Fibroblast of upper back skin (primary cell): ENCODE results near the gene ARL16.
A peak's percentile ranks its signal among the peaks of the same experiment; 100 is the strongest.

Source experiments
- DNase-seq: peaks from one replicate; pipeline ENCODE4 v3.0.0-alpha.2; 2013

Gene ARL16, protein sequence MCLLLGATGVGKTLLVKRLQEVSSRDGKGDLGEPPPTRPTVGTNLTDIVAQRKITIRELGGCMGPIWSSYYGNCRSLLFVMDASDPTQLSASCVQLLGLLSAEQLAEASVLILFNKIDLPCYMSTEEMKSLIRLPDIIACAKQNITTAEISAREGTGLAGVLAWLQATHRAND

DNA sequence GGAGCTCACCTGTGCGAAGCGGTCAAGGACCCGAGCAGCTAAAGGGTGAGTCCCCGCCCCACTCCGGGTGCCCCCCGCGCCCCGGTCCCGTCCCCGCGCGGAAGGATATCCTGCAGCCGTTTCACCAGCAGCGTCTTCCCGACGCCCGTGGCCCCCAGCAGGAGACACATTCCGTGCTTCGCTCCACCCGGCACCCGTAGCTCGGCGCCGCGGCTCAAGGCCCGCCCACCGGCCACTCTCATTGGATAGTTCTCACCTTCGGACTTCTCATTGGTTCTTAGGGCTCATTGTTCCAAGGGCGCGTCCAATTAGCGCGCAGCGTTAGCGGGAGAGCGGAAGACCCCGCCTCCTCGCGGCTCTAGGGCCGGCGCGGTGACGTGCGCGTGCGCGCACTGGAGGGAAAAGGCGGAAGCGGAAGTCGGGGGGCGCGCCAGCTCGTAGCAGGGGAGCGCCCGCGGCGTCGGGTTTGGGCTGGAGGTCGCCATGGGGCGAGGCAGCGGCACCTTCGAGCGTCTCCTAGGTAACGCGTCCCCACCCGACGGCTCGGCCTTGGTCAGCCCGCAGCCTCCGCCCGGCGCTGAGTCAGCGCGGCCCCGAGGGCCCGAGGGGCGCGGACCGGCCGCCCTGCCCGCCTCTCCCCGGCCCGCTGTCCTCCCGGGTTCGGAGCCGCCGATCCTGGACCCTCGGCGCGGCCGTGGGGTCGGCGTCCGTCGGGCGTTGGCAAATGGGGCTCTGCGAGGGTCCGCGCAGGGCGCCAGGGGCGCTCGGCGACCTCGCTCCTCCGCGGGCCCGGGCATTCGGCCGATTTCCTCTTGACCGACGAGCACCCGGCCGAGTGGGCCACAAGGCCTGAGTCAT is at the start of gene ARL16, which contains the start of gene HGS:
Gene ARL16 (minus strand): TSS at position 214 of the 858 bp plus-strand sequence. CDS start 44 bp downstream, at position 170.
Gene HGS (plus strand): TSS at position 428 of the 858 bp plus-strand sequence. CDS start 56 bp downstream, at position 484.
- DNase-seq, result peak; percentile 99

DNA sequence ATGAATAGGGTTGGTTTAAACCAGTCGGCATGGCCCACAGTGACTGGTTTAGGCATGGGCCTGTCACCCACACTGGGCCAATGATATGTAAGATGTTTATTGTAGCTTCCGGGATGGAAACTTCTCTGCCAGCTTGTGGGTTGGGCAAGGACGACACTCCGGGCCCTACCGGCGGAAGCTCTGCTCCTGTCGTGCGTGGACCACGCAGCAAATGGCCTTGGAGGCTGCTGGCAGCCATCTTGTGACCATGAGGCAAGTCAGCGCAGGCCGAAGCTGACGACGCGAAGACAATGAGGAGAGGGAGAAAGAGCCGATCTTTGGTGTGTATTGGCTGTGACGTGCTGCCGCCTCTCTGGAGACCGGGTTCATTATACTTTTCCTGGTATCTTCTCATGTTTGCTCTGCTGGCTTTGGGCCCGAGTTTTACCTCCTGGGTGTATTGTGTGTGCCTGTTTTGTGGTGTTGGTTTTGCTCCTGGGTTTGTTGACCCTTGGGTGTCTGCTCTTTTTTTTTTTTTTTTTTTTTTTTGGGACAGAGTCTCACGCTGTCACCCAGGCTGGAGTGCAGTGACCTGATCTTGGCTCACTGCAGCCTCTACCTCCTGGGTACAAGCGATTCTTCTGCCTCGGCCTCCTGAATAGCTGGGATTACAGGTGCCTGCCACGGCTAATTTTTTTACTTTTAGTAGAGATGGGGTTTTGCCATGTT is 43.9 kb upstream of the ARL16 start:
- no peak for DNase-seq

DNA sequence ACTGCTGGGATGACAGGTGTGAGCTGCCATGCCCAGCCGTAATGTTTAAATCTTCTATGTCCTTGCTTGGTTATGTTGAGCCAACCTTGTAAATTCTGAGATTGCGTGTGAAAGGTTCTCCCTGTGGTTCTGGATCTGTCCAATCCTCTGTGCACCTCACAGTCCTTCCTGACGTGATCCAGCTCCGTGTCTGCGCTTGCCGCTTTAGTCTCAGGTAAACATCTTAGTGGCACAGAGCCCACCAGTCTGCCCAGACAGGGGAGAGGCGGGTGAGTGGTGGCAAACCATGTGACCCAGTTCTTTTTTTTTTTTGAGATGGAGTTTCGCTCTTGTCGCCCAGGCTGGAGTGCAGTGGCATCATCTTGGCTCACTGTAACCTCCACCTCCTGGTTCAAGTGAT is 42.4 kb upstream of the ARL16 start:
- no peak for DNase-seq

DNA sequence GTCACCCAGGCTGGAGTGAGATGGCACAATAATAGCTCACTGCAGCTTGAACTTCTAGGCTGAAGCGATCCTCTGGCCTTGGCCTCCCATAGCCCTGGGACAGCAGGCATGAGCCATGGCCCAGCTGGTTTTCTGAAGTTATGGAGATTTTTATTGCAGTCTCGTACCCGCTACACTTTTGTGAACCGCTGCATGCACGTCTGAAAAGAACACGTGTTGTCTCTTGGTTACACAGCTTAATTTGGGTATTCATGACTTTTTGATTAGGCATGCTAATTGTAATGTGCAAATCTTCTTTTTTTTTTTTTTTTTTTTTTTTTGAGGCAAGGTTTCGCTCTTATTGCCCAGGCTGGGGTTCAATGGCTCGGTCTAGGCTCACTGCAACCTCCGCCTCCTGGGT is 41.8 kb upstream of the ARL16 start:
- DNase-seq, result no peak

DNA sequence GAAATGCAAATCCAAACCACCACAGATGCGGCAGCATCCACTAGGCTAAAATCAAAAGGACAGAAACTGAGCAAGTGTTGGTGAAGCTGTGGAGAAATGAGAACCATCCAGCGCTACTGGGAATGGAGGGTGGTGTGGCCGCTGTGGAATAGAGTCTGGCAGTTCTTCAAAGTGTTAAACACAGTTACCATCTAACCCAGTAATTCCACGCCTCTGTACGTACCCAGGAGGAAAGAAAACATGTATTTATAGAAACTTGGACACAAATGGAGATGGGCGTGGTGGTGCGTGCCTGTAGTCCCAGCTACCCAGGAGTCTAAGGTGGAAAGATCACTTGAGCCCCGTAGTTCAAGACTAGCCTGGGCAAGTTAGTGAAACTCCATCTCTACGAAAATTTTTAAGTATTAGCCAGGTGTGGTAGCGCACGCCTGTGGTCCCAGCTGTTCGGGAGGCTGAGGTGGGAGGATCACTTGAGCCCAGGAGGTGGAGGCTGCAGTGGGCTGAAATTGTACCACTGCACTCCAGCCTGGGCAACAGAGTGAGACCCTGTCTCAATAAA is 40.1 kb upstream of the ARL16 start:
- DNase-seq, result no peak

DNA sequence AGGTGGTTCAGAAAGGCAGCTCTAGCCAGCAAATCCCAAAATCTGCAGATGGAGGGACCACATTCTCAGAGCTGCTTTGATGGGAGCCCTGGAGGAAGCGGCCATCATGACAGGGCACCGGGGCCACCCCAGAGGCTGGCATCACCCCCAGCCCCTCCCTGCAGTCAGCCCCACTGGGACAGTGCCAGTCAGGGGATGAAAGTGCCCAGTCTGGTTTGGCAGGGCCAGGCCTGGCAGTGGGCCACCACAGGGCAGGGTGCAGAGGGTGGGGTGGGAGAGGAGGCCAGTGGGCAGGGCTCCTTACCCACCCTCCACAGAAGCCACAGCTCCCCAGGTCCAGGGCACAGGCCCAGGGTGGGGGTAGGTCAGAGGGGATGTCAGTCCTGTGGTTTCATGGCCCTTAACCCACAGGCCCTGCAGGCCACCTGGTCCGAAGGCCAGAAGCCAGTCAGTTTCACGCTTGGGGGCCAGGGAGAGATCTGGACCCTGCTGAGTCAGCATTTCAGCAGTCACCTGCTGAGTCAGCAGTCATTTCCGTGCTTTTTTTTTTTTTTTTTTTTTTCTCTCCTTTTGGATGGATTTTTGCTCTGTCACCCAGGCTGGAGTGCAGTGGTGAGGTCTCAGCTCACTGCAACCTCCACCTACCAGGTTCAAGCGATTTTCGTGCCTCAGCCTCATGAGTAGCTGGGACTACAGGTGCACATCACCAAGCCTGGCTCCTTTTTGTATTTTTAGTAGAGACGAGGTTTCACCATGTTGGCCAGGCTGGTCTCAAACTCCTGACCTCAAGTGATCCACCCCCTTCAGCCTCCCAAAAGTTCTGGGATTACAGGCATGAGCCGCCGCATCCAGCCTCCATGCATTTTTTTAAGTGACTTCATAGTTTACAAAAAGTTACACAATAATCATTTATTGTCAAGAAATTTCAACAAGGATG is 38.9 kb upstream of the ARL16 start:
- peak; percentile 41 for DNase-seq

DNA sequence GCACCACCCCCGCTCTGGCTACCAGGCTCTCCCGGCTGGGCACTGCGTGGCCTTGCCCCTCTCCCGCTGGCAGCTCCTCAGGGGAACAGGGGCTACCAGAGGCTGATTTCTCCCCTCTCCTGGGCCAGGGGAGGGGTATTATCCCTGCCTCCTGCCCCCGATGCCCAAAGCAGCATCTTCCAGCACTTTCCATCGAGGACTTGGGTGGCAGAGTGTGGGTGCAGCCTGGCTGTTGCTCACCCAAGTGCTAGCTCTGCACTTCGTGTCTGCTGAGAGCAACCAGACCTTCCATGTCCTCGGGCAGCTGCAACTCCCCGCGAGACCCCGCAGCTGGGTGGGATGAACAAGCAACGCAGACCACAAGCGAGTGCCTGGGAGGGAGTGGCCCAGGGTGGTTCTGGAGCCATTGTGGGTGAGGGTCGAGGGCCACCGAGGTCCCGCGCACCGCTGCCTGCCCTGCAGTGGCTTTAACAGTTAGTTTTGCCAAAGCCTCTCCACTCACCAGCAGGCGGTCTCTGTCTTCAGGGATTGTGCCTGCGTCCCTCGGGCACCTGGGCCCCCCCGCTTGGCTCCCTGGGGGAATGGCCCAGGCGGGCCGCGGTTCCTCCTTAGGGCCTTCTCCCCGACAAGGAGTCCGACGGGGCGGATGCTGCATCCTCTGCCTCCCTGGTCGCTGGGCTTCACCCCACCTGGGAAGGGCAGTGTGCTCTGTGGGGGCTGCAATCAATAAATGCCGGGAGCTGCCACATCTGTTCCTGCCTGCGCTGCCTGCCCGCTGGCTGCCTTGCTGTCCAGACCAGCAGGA is 36.9 kb upstream of the ARL16 start:
- no peak for DNase-seq

DNA sequence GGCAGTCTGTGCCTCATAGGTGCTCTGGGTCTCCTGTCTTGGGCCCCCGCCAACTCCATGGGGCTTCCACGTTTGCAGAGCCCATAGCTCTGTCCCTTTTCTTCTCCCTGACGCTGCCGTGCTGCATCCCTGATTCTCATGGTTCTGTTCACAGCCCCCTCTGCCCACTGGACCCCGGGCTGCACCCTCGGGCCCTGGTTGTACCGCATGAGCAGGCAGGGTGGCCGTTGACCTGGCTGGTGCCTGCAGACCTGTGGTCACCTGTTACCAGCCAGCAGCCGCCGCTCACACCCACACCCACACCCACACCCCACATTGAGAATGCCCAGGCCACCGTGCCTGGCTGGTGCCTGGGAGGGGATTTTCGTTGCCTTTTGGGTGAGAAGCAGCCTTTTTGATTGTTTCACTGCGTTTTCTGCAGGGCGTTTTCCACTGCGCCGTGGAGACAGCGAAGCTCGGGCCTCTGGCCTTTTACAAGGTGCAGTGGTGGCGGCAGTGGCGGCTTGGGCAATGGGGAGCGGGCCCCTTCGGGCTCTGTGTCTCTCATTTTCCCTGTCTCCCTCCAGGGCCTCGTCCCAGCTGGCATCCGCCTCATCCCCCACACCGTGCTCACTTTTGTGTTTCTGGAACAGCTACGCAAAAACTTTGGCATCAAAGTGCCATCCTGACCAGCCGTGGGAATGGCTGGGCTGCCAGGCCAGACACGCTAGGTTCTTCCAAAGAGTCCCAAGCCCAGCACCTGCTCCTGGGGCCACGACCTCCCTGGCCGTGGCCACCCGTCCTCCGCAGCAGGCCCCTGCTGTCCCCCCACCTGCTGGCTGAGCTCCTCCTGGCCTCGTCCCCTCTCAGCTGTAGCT is 36.0 kb upstream of the ARL16 start:
- DNase-seq, result no peak

DNA sequence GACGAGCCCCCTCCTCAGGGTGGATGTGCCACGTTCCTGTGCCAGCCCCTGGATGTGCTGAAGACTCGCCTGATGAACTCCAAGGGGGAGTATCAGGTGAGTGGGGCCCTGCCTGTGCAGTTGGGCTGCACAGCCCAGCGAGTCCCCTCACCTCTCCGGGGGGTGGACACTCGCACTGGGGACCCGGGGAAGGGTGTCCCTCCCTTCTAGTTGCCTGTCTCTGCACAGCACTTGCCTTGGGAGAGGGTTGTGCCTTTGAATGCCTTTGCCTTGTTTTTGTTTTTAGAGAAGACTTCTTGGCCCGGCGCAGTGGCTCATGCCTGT is 34.1 kb upstream of the ARL16 start:
- DNase-seq, result no peak

DNA sequence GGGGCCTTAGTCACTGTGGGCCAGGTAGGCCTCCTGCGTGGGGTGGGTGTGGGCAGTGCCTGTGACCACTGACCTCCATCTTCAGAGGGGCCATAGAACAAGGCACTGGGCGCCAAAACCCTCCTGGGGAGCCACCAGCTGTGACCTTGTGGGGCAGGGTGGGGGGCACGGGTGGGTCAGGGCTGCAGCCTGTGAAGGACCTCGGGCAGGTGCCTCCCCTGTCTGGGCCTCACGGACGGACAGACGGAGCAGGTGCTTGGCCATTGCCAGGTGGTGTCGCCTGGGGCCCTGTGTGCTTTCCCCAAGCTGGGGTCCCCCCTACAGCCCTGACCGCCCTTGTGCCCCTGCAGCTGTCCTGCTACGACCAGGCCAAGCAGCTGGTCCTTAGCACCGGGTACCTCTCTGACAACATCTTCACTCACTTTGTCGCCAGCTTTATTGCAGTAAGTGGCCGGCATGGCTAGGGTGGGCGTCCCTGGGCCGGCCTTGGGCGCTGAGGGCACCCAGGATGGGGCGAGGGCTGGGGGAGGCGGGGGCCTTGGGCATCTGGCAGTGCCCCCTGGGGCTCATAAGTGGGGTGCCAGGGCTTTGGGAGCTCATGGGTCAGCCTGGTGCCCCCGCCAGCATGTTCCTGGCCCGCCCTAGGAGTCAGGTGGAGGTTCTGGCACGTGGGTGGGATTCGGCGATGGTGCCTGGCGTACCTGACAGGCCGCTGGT is 33.6 kb upstream of the ARL16 start:
- DNase-seq, result no peak

DNA sequence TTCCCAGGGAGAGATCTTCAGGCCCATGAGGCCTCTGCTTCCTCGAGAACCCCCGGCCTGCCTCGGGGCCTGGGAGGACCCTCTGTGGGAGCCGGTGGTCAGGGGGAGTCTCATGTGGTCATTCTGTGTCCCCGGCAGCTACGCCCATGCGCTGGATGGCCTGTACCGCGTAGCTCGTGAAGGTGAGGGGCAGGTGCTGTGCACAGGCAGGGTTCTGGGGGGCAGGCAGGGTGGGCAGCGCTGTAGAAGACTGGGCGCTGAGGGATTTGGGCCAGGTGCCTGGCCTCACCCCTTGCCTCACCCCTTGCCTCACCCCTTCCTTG is 33.0 kb upstream of the ARL16 start:
- DNase-seq, result no peak

DNA sequence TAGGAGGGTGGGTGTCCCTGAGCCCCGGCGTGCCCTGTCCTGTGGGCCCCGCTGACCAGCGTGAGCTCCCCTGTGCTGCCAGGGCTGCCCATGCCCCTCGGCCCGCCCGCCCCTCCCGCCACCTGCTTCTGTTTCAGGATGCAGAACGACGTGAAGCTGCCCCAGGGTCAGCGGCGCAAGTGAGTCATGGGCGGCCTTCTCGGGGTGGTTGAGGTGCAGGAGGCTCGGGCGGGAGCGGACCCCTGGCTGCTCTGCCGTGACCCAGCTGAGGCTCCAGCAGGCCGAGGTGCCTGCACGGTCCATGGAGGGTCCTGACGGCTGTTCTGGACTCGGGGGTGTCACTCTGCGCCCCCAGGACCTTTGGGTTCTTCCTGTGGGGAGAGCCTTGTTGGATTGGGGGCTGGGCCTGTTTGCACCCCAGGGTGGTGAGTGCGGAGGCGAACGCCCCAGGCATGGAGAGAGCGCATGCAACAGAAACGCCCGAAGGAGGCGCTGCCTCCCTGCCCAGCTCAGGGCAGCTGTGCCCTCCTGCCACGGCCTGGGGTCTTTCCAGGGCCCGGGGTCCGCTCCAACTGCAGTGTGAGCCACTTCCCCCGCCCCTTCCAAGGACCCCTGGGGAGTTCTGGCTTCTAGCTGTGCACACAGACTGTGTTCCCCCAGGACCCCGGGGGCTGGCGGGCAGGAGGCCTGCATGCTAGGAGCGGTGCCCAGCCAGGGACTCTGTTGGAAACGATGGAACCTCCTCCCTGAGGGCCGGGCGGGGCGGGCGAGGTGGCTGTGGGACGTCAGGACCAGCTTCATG is 32.5 kb upstream of the ARL16 start:
- no peak for DNase-seq

DNA sequence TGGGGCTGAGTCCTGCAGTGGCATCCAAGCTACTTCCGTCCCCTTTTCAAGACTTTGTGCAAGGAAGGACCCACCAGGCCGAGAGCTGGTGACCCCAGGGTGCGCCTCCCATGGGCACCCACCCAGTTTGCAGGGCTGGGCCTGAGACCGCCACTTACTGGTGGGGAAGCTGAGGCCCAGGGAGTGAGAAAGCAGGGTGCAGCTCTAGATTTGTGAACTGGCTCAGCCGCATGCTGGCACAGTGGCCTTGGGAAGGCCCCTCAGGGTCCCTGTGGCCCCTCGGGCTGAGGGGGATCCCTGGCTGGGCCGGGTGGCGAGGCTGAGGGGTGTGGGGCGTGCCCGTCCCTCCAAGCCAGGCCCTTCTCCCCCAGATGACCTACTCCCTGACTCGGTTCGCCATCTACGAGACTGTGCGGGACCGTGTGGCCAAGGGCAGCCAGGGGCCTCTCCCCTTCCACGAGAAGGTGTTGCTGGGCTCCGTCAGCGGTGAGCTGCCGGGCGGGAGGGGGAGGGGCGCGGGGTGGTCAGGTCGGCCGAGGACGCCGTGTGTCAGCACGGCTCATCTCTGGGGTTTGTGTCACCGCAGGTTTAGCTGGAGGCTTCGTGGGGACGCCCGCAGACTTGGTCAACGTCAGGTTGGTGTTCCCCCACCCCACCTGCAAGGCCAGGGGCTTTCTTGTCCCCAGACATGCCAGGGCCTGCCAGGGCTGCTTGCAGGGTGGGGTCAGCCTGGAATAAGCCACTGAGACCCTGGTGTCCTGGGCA is 31.7 kb upstream of the ARL16 start:
- no peak for DNase-seq

DNA sequence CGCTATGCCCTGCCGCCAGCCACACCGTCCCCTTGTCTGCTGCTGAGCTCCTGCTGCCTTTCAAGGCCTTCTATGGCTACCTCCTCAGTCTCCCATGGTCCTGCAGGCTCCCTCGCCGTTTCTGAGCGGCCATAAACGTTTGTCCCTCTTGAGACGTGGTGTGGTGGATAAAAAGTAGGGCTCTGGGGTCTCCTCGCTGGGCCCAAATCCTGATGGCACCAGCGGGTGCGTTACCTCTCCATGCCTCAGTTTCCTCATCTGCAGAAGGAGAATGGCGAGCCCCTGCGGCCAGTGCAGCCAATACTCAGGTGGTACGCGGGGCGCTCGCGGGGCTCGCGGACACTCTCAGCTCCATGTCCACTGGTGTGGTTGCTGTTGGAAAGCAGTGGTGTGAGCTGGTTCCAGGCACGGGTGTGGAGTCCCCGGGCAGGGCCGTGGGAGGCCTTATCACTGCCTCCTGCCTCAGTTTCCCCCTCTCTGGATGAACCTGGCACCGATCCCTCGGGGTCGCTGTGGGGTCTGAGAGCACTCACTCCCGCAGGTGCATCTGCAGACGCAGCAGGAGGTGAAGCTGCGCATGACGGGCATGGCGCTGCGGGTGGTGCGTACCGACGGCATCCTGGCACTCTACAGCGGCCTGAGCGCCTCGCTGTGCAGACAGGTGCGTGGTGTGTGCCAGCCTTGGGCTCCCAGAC is 31.0 kb upstream of the ARL16 start:
- DNase-seq, result no peak

DNA sequence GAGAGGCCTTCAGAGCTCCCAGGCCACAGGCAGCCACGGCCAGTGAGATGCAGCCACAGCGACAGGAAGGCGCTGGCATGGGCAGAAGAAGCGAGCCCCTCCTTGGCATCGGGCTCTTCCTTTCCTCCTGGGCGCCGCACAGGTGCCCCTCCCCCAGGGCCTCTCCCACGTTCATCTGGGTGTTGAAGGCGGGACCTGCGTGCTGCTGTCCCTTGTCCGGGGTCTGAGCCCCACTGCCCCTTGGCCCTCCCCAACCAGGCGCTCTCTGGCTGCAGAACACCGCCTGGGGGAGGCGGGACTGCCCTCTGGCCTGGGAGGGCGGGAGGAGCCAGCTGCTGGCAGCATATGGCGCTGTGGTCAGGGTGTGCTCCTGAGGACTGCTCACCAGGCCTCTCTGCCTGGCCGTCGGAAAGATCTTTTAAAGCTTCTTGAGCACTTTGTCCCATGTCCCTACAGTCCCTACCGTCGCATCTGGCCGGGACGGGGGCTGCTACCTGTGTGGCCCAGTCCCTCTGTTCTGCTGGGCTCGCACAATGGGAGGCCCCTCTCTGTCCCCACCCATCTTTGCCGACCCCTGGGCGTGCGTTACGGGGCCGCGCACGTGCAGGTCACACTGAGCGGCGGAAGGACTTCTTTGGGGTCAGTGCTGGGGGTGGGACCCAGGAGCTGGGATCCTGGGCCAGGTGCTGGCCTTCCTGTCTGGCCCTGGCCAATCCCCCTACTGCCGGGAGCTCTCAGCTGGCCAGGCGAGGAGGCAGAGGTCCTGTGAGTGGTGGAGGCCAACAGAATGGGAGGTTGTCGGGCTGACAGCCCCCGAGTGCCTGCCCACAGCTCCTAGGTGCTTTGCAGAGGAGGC is 30.2 kb upstream of the ARL16 start:
- DNase-seq, result no peak

DNA sequence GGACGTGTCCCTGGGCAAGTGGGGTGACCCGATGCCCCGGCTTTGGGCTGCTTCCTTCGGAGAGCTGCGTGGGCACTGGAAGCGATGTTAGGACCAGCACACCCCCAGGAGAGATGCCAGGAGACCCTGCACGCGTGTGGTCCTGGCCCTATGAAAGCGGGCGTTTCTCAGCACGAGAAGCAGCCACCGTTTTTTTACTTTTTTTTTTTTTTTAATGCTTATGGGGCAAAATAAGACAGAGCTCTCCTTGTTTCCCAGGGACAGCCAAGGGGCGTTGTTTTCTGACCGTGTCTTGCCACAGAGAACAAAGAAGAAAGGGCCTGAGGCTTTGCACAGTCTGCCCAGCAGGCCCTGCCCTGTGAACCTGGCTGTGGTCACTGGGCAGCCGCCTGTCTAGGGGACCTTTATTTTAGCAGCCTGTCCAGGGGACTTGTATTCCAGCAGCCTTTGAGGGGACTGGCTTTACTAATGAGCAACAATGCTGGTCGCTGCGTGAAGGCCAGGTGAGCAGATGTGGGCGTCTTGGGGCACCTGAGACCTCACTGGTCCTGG is 29.5 kb upstream of the ARL16 start:
- no peak for DNase-seq
